IgD-negative memory B cell (primary cell): ENCODE data around the gene HNRNPU. TPM values are rescaled to one million over a fixed set of nuclear protein-coding genes. Genes with fewer than 3 reads are reported as not detected.

Experiments used
- H3K27ac Mint-ChIP-seq, 3 donors: one replicate each; pipeline ENCODE4 v1.8.0; 2020 to 2022; ENCODE audit warnings: mild to moderate bottlenecking in 3 of 3, mixed read lengths in 3 of 3, moderate library complexity in 1 of 3
- H3K27me3 Mint-ChIP-seq: one replicate; pipeline ENCODE4 v1.8.0; 2021; ENCODE audit warnings: mixed read lengths
- H3K36me3 Mint-ChIP-seq: one replicate; pipeline ENCODE4 v1.8.0; 2020; ENCODE audit warnings: mild to moderate bottlenecking, mixed read lengths
- H3K4me1 Mint-ChIP-seq, 3 donors: one replicate each; pipeline ENCODE4 v1.8.0; 2020 to 2022; ENCODE audit warnings: mixed read lengths in 3 of 3, mild to moderate bottlenecking in 1 of 3
- H3K4me3 Mint-ChIP-seq, 4 donors: one replicate each; pipeline ENCODE4 v1.8.0; 2020 to 2022; ENCODE audit warnings: mild to moderate bottlenecking in 4 of 4, mixed read lengths in 4 of 4, moderate library complexity in 3 of 4
- H3K9me3 Mint-ChIP-seq, 3 donors: one replicate each; pipeline ENCODE4 v1.8.0; 2020 to 2021; ENCODE audit warnings: mixed read lengths in 3 of 3, mild to moderate bottlenecking in 1 of 3
- polyA plus RNA-seq: library from polyadenylated mRNA; unstranded; fragments of 300-500 nt; fragmentation: Illumina TruSeq; gene quantifications from one replicate; pipeline ENCODE4 v1.2.3, GENCODE V29; 2021

HNRNPU gene
- polyA plus RNA-seq, 1 donor from 2014 or later = 339 TPM

GRCh38 chr1:244854865-244855578 is 9.3 kb downstream of the HNRNPU start:
- Mint-ChIP-seq H3K9me3 (no peaks in the 10 kb centered on the region), H3K27ac (peak overlapping the region; percentile 82 to 88 (median 87))

GRCh38 chr1:244854166-244854565 is 10.2 kb downstream of the HNRNPU start:
- Mint-ChIP-seq H3K9me3 (no peaks in the 10 kb centered on the region), H3K27me3 (no peaks in the 10 kb centered on the region), H3K4me1 (peaks cover 27 to 52% (median 42%) of the 10 kb centered on the region in 3 donors), H3K36me3 (peaks cover 5% of the 10 kb centered on the region), H3K4me3 (peak overlapping the region in 2 of 4 donors; percentile 47 to 63), H3K27ac (peak overlapping the region in 2 of 3 donors; percentile 31 to 87)

More at GRCh38 chr1:244854865-244855578, 9.3 kb downstream of the HNRNPU start:
- Mint-ChIP-seq H3K4me1 (peaks cover 29 to 45% (median 38%) of the 10 kb centered on the region in 3 donors), H3K4me3 (peak overlapping the region in 3 of 4 donors; percentile 8 to 75 (median 43)), H3K36me3 (peaks cover 5% of the 10 kb centered on the region), H3K27me3 (no peaks in the 10 kb centered on the region)

- no peaks in the 10 kb centered on the region for H3K27me3 Mint-ChIP-seq
- H3K27ac Mint-ChIP-seq = peak overlapping the region in 2 of 3 donors; percentile 4 to 45
- H3K4me1 Mint-ChIP-seq = peaks cover 20 to 47% (median 37%) of the 10 kb centered on the region in 3 donors
- H3K9me3 Mint-ChIP-seq = no peaks in the 10 kb centered on the region
- H3K36me3 Mint-ChIP-seq = peaks cover 4% of the 10 kb centered on the region
- no peak overlapping the region for H3K4me3 Mint-ChIP-seq
Measured at GRCh38 chr1:244852694-244853093, 11.6 kb downstream of the HNRNPU start.

GRCh38 chr1:244851546-244852231 is 12.7 kb downstream of the HNRNPU start:
- H3K36me3 Mint-ChIP-seq = peaks cover 4% of the 10 kb centered on the region

GRCh38 chr1:244850896-244851295 is 13.4 kb downstream of the HNRNPU start:
- H3K36me3 Mint-ChIP-seq = peaks cover 4% of the 10 kb centered on the region
- H3K27ac Mint-ChIP-seq = peak overlapping the region in 2 of 3 donors; percentile 31 to 86
- no peaks in the 10 kb centered on the region for H3K9me3 Mint-ChIP-seq
- H3K4me1 Mint-ChIP-seq = peaks cover 19 to 52% (median 33%) of the 10 kb centered on the region in 3 donors
- H3K4me3 Mint-ChIP-seq = no peak overlapping the region
- no peaks in the 10 kb centered on the region for H3K27me3 Mint-ChIP-seq

More at GRCh38 chr1:244851546-244852231, 12.7 kb downstream of the HNRNPU start:
- Mint-ChIP-seq H3K27me3 (no peaks in the 10 kb centered on the region), H3K4me3 (no peak overlapping the region), H3K27ac (peak overlapping the region in 1 of 3 donors; percentile 45), H3K4me1 (peaks cover 20 to 51% (median 36%) of the 10 kb centered on the region in 3 donors), H3K9me3 (no peaks in the 10 kb centered on the region)

GRCh38 chr1:244850099-244850852 is 14.1 kb downstream of the HNRNPU start:
- Mint-ChIP-seq H3K4me1 (peaks cover 12 to 46% (median 28%) of the 10 kb centered on the region in 3 donors), H3K9me3 (no peaks in the 10 kb centered on the region), H3K27me3 (no peaks in the 10 kb centered on the region), H3K36me3 (peaks cover 3% of the 10 kb centered on the region), H3K4me3 (no peak overlapping the region), H3K27ac (peak overlapping the region in 2 of 3 donors; percentile 31 to 86)

GRCh38 chr1:244849189-244849866 is 15.0 kb downstream of the HNRNPU start:
- H3K4me1 Mint-ChIP-seq = peaks cover 5 to 36% (median 20%) of the 10 kb centered on the region in 3 donors
- H3K9me3 Mint-ChIP-seq = no peaks in the 10 kb centered on the region
- peak overlapping the region in 2 of 3 donors; percentile 67 to 91 for H3K27ac Mint-ChIP-seq
- H3K27me3 Mint-ChIP-seq = no peaks in the 10 kb centered on the region
- H3K4me3 Mint-ChIP-seq = no peak overlapping the region
- H3K36me3 Mint-ChIP-seq = peaks cover 2% of the 10 kb centered on the region

- H3K27ac Mint-ChIP-seq = peak overlapping the region in 1 of 3 donors; percentile 86
- peak overlapping the region in 1 of 4 donors; percentile 5 for H3K4me3 Mint-ChIP-seq
Measured at GRCh38 chr1:244846653-244847052, 17.7 kb downstream of the HNRNPU start.

GRCh38 chr1:244844155-244845121 is 19.9 kb downstream of the HNRNPU start:
- Mint-ChIP-seq H3K4me3 (no peak overlapping the region), H3K36me3 (peaks cover 2% of the 10 kb centered on the region)

More at GRCh38 chr1:244846653-244847052, 17.7 kb downstream of the HNRNPU start:
- no peaks in the 10 kb centered on the region for H3K27me3 Mint-ChIP-seq
- H3K4me1 Mint-ChIP-seq = peaks cover 0 to 20% (median 13%) of the 10 kb centered on the region in 3 donors
- H3K9me3 Mint-ChIP-seq = no peaks in the 10 kb centered on the region
- no peaks in the 10 kb centered on the region for H3K36me3 Mint-ChIP-seq

GRCh38 chr1:244843148-244843978 is 21.0 kb downstream of the HNRNPU start:
- Mint-ChIP-seq H3K4me1 (peaks cover 6 to 23% (median 20%) of the 10 kb centered on the region in 3 donors), H3K36me3 (peaks cover 4% of the 10 kb centered on the region), H3K27me3 (no peaks in the 10 kb centered on the region), H3K4me3 (no peak overlapping the region), H3K27ac (no peak overlapping the region), H3K9me3 (no peaks in the 10 kb centered on the region)

More at GRCh38 chr1:244844155-244845121, 19.9 kb downstream of the HNRNPU start:
- peaks cover 6 to 22% (median 20%) of the 10 kb centered on the region in 3 donors for H3K4me1 Mint-ChIP-seq
- no peaks in the 10 kb centered on the region for H3K9me3 Mint-ChIP-seq
- no peak overlapping the region for H3K27ac Mint-ChIP-seq
- no peaks in the 10 kb centered on the region for H3K27me3 Mint-ChIP-seq

- H3K27me3 Mint-ChIP-seq = no peaks in the 10 kb centered on the region
- H3K4me1 Mint-ChIP-seq = peaks cover 18 to 37% (median 30%) of the 10 kb centered on the region in 3 donors
- H3K9me3 Mint-ChIP-seq = no peaks in the 10 kb centered on the region
- H3K4me3 Mint-ChIP-seq = peak overlapping the region in 1 of 4 donors; percentile 4
- H3K36me3 Mint-ChIP-seq = peaks cover 5% of the 10 kb centered on the region
- peak overlapping the region in 2 of 3 donors; percentile 12 to 65 for H3K27ac Mint-ChIP-seq
Measured at GRCh38 chr1:244841273-244841927, 22.9 kb downstream of the HNRNPU start.

GRCh38 chr1:244840219-244840794 is 24.0 kb downstream of the HNRNPU start:
- peak overlapping the region; percentile 16 to 68 (median 65) for H3K27ac Mint-ChIP-seq
- peaks cover 21 to 39% (median 33%) of the 10 kb centered on the region in 3 donors for H3K4me1 Mint-ChIP-seq
- peaks cover 5% of the 10 kb centered on the region for H3K36me3 Mint-ChIP-seq
- no peaks in the 10 kb centered on the region for H3K9me3 Mint-ChIP-seq
- peak overlapping the region in 2 of 4 donors; percentile 2 to 4 for H3K4me3 Mint-ChIP-seq
- no peaks in the 10 kb centered on the region for H3K27me3 Mint-ChIP-seq
